H9 (cell line): ENCODE results near the gene DMD. TPM values are rescaled to one million over a fixed set of nuclear protein-coding genes. Genes with fewer than 3 reads are reported as not detected.

Experiments
- DNase-seq: peaks from one replicate; pipeline ENCODE4 v3.0.0-alpha.2; 2017
- H2AFZ ChIP-seq: one replicate; pipeline ENCODE4 v1.6.1; 2013; ENCODE audit warnings: mild to moderate bottlenecking, low read length, control low read depth, moderate library complexity
- H2AK5ac ChIP-seq: 2 replicates; pipeline ENCODE4 v1.6.1; 2013; ENCODE audit warnings: low read length, control low read depth, mixed read lengths; ENCODE audit not compliant: insufficient read length
- H2BK120ac ChIP-seq: one replicate; pipeline ENCODE4 v1.6.1; 2013; ENCODE audit warnings: low read depth, mild to moderate bottlenecking, low read length, control low read depth, inconsistent platforms; ENCODE audit not compliant: poor library complexity, severe bottlenecking
- H2BK12ac ChIP-seq: 2 replicates; pipeline ENCODE4 v1.6.1; 2013; ENCODE audit warnings: low read length, control low read depth, mixed read lengths, low read depth; ENCODE audit not compliant: insufficient read length
- H2BK15ac ChIP-seq: 2 replicates; pipeline ENCODE4 v1.6.1; 2013; ENCODE audit warnings: low read depth, low read length, control low read depth
- H2BK20ac ChIP-seq: one replicate; pipeline ENCODE4 v1.6.1; 2013; ENCODE audit warnings: low read depth, mild to moderate bottlenecking, low read length, control low read depth, inconsistent platforms; ENCODE audit not compliant: poor library complexity, severe bottlenecking
- H2BK5ac ChIP-seq: 2 replicates; pipeline ENCODE4 v1.6.1; 2013; ENCODE audit warnings: low read length, control low read depth, mixed read lengths; ENCODE audit not compliant: insufficient read length
- H3K14ac ChIP-seq: 2 replicates; pipeline ENCODE4 v1.6.1; 2013; ENCODE audit warnings: low read length, control low read depth; ENCODE audit not compliant: insufficient read depth
- H3K18ac ChIP-seq: 2 replicates; pipeline ENCODE4 v1.6.1; 2013; ENCODE audit warnings: low read depth, mild to moderate bottlenecking, mixed read lengths, low read length, control low read depth; ENCODE audit not compliant: insufficient read length
- H3K23ac ChIP-seq: 2 replicates; pipeline ENCODE4 v1.6.1; 2013; ENCODE audit warnings: low read length, control low read depth, mixed read lengths, low read depth; ENCODE audit not compliant: insufficient read length
- H3K23me2 ChIP-seq: 2 replicates; pipeline ENCODE4 v1.6.1; 2013; ENCODE audit warnings: low read depth, mild to moderate bottlenecking, mixed read lengths, low read length, control low read depth; ENCODE audit not compliant: insufficient read length, poor library complexity, severe bottlenecking
- H3K27ac ChIP-seq: 2 replicates; pipeline ENCODE4 v1.5.1; 2013; ENCODE audit warnings: low read length, control low read depth, mixed read lengths, low read depth; ENCODE audit not compliant: insufficient read length
- H3K27me3 ChIP-seq: 2 replicates; pipeline ENCODE4 v1.6.1; 2013; ENCODE audit warnings: low read length, control low read depth, inconsistent platforms; ENCODE audit not compliant: insufficient read depth
- H3K4ac ChIP-seq: 2 replicates; pipeline ENCODE4 v1.6.1; 2013; ENCODE audit warnings: low read depth, mild to moderate bottlenecking, control low read depth, inconsistent platforms, low read length, moderate library complexity
- H3K4me1 ChIP-seq: 2 replicates; pipeline ENCODE4 v1.6.1; 2013; ENCODE audit warnings: low read length, control low read depth, inconsistent platforms; ENCODE audit not compliant: insufficient read depth
- H3K4me2 ChIP-seq: 2 replicates; pipeline ENCODE4 v1.6.1; 2013; ENCODE audit warnings: low read length, control low read depth, mixed read lengths; ENCODE audit not compliant: insufficient read length, insufficient read depth
- H3K56ac ChIP-seq: 2 replicates; pipeline ENCODE4 v1.6.1; 2013; ENCODE audit warnings: low read depth, mild to moderate bottlenecking, mixed read lengths, low read length, control low read depth; ENCODE audit not compliant: insufficient read length
- H3K79me1 ChIP-seq: 2 replicates; pipeline ENCODE4 v1.6.1; 2013; ENCODE audit warnings: low read depth, mild to moderate bottlenecking, moderate library complexity, low read length, control low read depth, inconsistent platforms; ENCODE audit not compliant: insufficient read depth, poor library complexity, severe bottlenecking
- H3K79me2 ChIP-seq: 2 replicates; pipeline ENCODE4 v1.6.1; 2013; ENCODE audit warnings: low read length, control low read depth, inconsistent platforms; ENCODE audit not compliant: insufficient read depth
- H3K9ac ChIP-seq: 2 replicates; pipeline ENCODE4 v1.6.1; 2013; ENCODE audit warnings: low read length, control low read depth, mixed read lengths; ENCODE audit not compliant: insufficient read length; ENCODE audit errors: extremely low read depth
- H3K9me3 ChIP-seq: one replicate; pipeline ENCODE4 v1.6.1; 2013; ENCODE audit warnings: low read depth, low read length, inconsistent platforms; ENCODE audit not compliant: control insufficient read depth
- H3T11ph ChIP-seq: one replicate; pipeline ENCODE4 v1.6.1; 2013; ENCODE audit warnings: mild to moderate bottlenecking, low read length, control low read depth, inconsistent platforms
- H4K20me1 ChIP-seq: one replicate; pipeline ENCODE4 v1.6.1; 2013; ENCODE audit not compliant: control insufficient read depth, insufficient read length, insufficient read depth
- H4K5ac ChIP-seq: 2 replicates; pipeline ENCODE4 v1.6.1; 2013; ENCODE audit warnings: low read depth, mild to moderate bottlenecking, mixed read lengths, low read length, control low read depth; ENCODE audit not compliant: insufficient read length
- H4K8ac ChIP-seq: replicated peaks from 2 replicates; pipeline ENCODE4 v1.6.1; 2013; ENCODE audit warnings: low read length, control low read depth, mixed read lengths, low read depth; ENCODE audit not compliant: insufficient read length
- H4K91ac ChIP-seq: 2 replicates; pipeline ENCODE4 v1.6.1; 2013; ENCODE audit warnings: low read depth, mild to moderate bottlenecking, moderate library complexity, mixed read lengths, low read length, control low read depth; ENCODE audit not compliant: insufficient read length
- H3K27ac Mint-ChIP-seq, 3 experiments: 2 replicates in 2 of 3; 3 replicates in 1 of 3; pipeline ENCODE4 v1.8.0; 2020 to 2021; ENCODE audit warnings: mixed read lengths in 3 of 3, mild to moderate bottlenecking in 1 of 3, moderate library complexity in 1 of 3
- H3K27me3 Mint-ChIP-seq: 2 replicates; pipeline ENCODE4 v1.8.0; 2021; ENCODE audit warnings: low read depth, mild to moderate bottlenecking, moderate library complexity, mixed read lengths
- H3K36me3 Mint-ChIP-seq, 3 experiments: 2 replicates in 2 of 3; 3 replicates in 1 of 3; pipeline ENCODE4 v1.8.0; 2020 to 2021; ENCODE audit warnings: low read depth in 3 of 3, mixed read lengths in 3 of 3; ENCODE audit not compliant: insufficient read depth in 1 of 3
- H3K4me1 Mint-ChIP-seq, 2 experiments: 2 replicates each; pipeline ENCODE4 v1.8.0; 2020; ENCODE audit warnings: mixed read lengths in 2 of 2
- H3K4me3 Mint-ChIP-seq, 2 experiments: 2 replicates in 1 of 2; 3 replicates in 1 of 2; pipeline ENCODE4 v1.8.0; 2020 to 2021; ENCODE audit warnings: mild to moderate bottlenecking in 2 of 2, mixed read lengths in 2 of 2, moderate library complexity in 1 of 2
- H3K9me3 Mint-ChIP-seq, 2 experiments: 2 replicates in 1 of 2; 3 replicates in 1 of 2; pipeline ENCODE4 v1.8.0; 2020; ENCODE audit warnings: mild to moderate bottlenecking in 2 of 2, mixed read lengths in 2 of 2, moderate library complexity in 1 of 2
- CTCF ChIP-seq: fragments of 200-600 bp; sonication (generic); conservative IDR thresholded peaks from 3 replicates; pipeline ENCODE4 v1.8.0; 2021; ENCODE audit warnings: antibody characterized with exemption, mild to moderate bottlenecking
- WGBS: extraction: QIAGEN DNeasy Blood & Tissue Kit; methylation state at CpG from one replicate; pipeline ENCODE4 v1.1.7; 2013; ENCODE audit warnings: missing lambda C conversion rate, low lambda C conversion rate, mixed read lengths; ENCODE audit not compliant: insufficient read length; ENCODE audit errors: extremely low coverage; 5-methylcytosine and 5-hydroxymethylcytosine counted together
- total RNA-seq: library from RNA; stranded (reverse); gene quantifications from 2 replicates; pipeline ENCODE4 v1.2.1, GENCODE V29; 2021

DMD gene
- total RNA-seq, 1 experiment from 2014 or later, result 3.8 TPM

DNA sequence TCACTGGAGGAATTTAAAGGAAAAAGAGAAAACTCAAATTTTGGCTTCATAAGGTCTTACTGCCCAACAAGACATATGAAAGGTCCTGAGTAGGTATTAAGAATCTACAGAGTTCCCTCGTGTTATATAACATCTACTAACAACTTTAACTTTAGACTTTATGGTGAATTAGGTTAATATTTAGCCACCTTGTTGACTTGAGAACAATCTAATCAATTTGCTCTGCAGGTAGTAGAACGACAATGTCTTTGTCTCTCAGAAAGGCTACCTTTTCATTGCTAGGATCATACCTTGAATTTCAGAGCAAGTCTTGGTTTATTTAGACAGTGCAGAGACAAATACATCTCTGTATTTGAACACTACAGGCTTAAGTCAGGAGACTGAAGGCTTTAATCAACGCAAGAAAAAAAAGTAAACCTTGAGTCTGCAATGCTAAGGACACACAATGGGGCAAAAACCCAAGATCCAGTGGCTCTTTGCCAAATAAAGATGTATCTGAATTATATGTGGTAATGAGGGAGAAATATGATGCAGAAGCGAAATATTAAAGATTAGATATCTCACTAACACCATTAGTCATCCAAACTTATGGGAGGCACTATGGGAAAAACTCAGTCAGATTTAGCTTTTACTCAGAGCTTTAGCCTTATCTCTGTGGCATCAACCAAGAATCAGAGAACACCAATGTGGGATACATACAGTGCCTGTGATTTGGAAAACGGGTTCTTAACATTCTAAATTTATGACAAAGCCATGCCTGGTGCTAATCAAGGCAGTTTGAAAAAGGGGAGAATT, 2045.9 kb downstream of the DMD start:
- no peak overlapping the region for H2BK15ac ChIP-seq
- H3K27me3 Mint-ChIP-seq, result no peaks in the 10 kb centered on the region
- H3T11ph ChIP-seq, result no peak overlapping the region
- no peak for TF ChIP-seq CTCF
- H3K27ac ChIP-seq, result no peak overlapping the region
- DNase-seq, result no peak
- no peaks in the 10 kb centered on the region for H3K4me1 Mint-ChIP-seq
- no peaks in the 10 kb centered on the region for H3K23me2 ChIP-seq
- H3K36me3 Mint-ChIP-seq, result peaks cover 11 to 18% (median 12%) of the 10 kb centered on the region in 3 experiments; a peak in 6 of 7 replicates
- H2BK12ac ChIP-seq, result no peak overlapping the region
- H3K27ac Mint-ChIP-seq, result no peak overlapping the region
- no peak overlapping the region for H3K9ac ChIP-seq
- H3K9me3 Mint-ChIP-seq, result peaks cover 49 to 56% of the 10 kb centered on the region in 2 experiments
- WGBS, result no CpG with 5 or more reads among the region's 5 CpGs
- H3K79me1 ChIP-seq, result no peaks in the 10 kb centered on the region
- H3K14ac ChIP-seq, result no peak overlapping the region
- H2BK5ac ChIP-seq, result no peak overlapping the region
- no peaks in the 10 kb centered on the region for H3K79me2 ChIP-seq
- H3K4me3 Mint-ChIP-seq, result no peak overlapping the region
- no peak overlapping the region for H2BK120ac ChIP-seq
- H3K56ac ChIP-seq, result no peak overlapping the region
- no peak overlapping the region for H2AK5ac ChIP-seq
- H4K20me1 ChIP-seq, result no peaks in the 10 kb centered on the region
- no peak overlapping the region for H3K4me2 ChIP-seq
- no peaks in the 10 kb centered on the region for H3K9me3 ChIP-seq
- H4K91ac ChIP-seq, result no peak overlapping the region
- no peaks in the 10 kb centered on the region for H3K27me3 ChIP-seq
- H3K23ac ChIP-seq, result no peak overlapping the region
- no peak overlapping the region for H2AFZ ChIP-seq
- H3K4ac ChIP-seq, result no peak overlapping the region
- H3K4me1 ChIP-seq, result no peaks in the 10 kb centered on the region
- H3K18ac ChIP-seq, result no peak overlapping the region
- H4K8ac ChIP-seq, result no peak overlapping the region
- no peak overlapping the region for H2BK20ac ChIP-seq
- no peak overlapping the region for H4K5ac ChIP-seq
